ENCODE results near the gene ADD1.

The ADD1 gene

DNA sequence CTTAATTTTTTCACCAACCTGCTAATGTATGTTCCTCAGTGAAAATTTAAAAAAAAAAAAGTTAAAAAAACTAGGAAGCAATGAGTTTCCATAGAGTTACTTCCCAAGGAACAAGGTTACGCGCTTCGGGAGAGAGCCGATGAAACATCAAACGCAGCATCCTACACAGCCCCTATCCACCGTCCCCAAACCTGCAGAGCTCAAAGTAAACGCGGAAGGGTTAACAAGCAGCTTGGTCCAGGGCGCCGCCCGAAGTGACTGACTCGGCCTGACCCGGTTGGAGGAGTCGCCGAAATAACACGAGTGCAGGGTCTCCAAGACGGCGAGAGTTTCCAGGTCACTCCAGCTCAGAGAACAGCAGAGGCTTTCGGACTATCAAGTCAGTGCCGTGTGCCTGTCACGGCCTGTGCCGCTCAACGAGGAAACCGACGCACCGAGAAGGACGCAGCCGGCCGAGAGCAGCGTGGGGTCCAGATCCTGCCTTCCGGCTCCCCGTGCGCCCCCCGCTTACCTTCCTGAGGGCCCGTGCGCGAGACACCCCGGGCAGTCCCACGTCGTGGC lies 119.0 kb downstream of the ADD1 start:
- Mint-ChIP-seq H3K27me3 (ENCODE audit: low read depth) (no peaks in the 10 kb centered on the region), H3K36me3 (ENCODE audit: low read depth) (peaks cover 27% of the 10 kb centered on the region), H3K4me3 (peak overlapping the region; percentile 89)

DNA sequence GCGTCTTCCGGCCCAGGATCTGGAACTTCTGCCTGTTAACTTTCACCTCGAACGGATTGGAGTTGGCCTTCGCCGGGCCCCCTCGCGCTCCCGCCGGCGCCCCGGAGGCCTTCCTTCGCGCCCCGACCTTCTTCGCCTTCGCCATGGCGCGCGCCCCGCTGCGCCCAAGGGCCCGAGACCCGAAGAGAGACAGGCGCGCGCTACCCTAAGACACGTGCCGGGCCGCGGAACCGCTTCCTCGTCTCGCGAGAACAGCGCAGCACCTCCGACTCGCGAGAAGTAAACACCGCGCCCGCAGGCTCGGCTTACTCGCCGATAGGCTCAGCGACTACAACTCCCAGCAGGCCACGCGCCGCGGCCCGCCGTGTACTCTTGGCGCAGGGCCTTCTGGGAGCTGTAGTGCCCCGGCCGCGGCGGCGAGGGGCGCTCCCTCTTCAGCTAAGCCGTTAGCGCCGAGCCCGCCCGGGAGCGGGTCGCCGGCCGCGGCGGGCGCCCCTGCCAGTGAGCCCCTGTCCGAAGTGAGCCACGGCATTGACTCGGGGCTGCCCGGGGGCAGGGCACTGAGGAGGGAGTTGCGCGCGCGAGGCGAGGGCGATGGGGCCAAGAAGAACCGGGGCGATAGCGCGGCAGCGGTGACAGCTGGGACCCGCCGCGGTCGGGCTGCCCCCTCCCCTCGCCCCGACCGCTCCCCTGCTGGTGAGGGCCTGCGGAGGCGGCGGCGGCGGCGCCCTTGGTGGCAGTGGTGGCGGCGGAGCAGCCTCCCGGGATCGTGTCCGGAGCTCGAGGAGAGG lies 119.7 kb downstream of the ADD1 start, which contains the start of the genes GRK4 and NOP14:
GRK4 (plus strand) TSS at position 397 of the 791 bp plus-strand sequence. CDS start 500 bp downstream, outside the sequence.
NOP14 (minus strand) TSS at position 232 of the 791 bp plus-strand sequence; CDS start at position 145, 87 bp downstream.
- Mint-ChIP-seq H3K27ac (peak within 1 kb of the TSS; percentile 84), H3K36me3 (ENCODE audit: low read depth) (peaks cover 21% of the 10 kb centered on the region), H3K4me3 (peak within 1 kb of the TSS; percentile 89), H3K4me1 (ENCODE audit: low read depth) (peaks cover 26% of the 10 kb centered on the region), H3K9me3 (no peaks in the 10 kb centered on the region), H3K27me3 (ENCODE audit: low read depth) (no peaks in the 10 kb centered on the region)
- peak; percentile 98 for DNase-seq (ENCODE audit: low spot score)

More for the DNA sequence above, 119.0 kb downstream of the ADD1 start:
- no peak for DNase-seq (ENCODE audit: low spot score)
- H3K27ac Mint-ChIP-seq: peak overlapping the region; percentile 84
- no peaks in the 10 kb centered on the region for H3K9me3 Mint-ChIP-seq
- H3K4me1 Mint-ChIP-seq (ENCODE audit: low read depth): peaks cover 28% of the 10 kb centered on the region

DNA sequence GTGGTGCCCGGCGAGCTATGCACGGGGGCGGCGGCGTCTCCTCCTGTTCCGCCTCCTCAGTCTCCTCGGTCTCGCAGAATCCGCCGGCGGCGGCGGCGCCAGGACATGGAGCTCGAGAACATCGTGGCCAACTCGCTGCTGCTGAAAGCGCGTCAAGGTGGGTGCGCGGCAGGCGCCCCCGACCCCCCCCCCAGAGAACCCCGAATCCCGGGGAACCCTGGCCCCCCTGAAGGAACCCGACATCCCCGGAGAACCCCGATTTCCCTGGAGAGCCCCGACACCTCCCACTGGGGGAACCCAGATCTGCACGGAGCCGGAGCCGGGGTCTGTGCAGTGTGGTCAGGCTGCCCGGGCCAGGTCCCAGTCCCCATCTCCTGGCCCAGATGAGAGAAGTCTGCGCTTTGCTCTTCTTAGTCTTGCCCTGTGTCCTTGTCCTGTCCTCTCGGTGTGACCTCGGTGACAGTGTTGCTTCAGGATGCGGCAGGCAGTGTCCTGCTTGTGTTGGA lies 120.4 kb downstream of the ADD1 start:
- H3K36me3 Mint-ChIP-seq (ENCODE audit: low read depth): peaks cover 15% of the 10 kb centered on the region
- peak overlapping the region; percentile 86 for H3K4me3 Mint-ChIP-seq
- H3K27me3 Mint-ChIP-seq (ENCODE audit: low read depth): no peaks in the 10 kb centered on the region
- peak overlapping the region; percentile 46 for H3K27ac Mint-ChIP-seq
- no peak for DNase-seq (ENCODE audit: low spot score)
- peaks cover 22% of the 10 kb centered on the region for H3K4me1 Mint-ChIP-seq (ENCODE audit: low read depth)
- H3K9me3 Mint-ChIP-seq: no peaks in the 10 kb centered on the region

DNA sequence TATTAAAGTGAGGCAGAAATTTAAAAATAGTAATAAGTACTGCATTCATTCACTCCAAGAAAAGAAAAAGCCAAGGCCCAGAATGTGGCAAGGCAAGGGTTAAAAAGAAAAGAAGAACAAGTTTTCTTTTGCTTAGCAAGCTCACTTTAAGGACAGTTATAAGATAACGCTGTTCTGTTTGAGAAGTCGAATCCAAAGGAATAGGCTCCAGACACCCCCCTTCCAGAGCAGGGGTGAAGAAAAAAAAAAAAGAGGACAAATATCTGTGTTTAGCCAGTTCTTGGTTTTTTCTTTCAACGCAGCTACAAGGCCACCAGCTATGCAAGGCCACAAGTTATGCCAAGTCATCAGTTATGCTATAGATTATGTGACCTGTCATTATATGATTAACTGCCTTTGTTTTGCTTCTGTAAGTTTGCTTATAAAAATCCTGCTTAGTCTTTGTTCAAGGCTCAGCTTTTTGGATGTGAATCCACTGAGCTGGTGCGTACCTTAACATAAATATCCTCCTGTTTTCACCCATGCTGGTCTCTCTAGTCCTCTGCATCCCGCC lies 121.1 kb downstream of the ADD1 start:
- H3K4me3 Mint-ChIP-seq: peak overlapping the region; percentile 86
- H3K4me1 Mint-ChIP-seq (ENCODE audit: low read depth): peaks cover 19% of the 10 kb centered on the region
- H3K27me3 Mint-ChIP-seq (ENCODE audit: low read depth): no peaks in the 10 kb centered on the region
- H3K36me3 Mint-ChIP-seq (ENCODE audit: low read depth): peaks cover 12% of the 10 kb centered on the region
- H3K9me3 Mint-ChIP-seq: no peaks in the 10 kb centered on the region
- H3K27ac Mint-ChIP-seq: peak overlapping the region; percentile 46
- no peak for DNase-seq (ENCODE audit: low spot score)

DNA sequence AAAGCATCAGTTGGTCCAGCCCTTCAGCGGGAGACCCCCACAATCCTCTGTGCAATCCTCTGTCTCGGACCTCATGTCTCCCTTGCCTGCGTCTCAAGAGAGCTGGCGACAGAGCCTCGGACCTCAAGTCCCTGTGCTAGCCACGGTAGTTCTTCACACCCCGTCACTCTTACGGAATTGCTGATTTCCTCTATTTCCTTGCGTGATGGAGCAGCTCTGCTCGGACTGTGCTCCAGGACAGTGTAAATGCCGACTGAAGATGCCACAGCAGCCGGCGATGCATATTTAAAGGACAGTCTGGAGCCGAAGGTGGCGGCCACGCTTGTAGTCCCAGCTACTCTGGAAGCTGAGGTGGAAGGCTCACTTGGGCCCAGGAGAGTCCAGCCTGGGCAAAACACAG lies 121.6 kb downstream of the ADD1 start:
- H3K27ac Mint-ChIP-seq: no peak overlapping the region
- no peaks in the 10 kb centered on the region for H3K27me3 Mint-ChIP-seq (ENCODE audit: low read depth)
- no peaks in the 10 kb centered on the region for H3K9me3 Mint-ChIP-seq
- DNase-seq (ENCODE audit: low spot score): no peak
- peak overlapping the region; percentile 86 for H3K4me3 Mint-ChIP-seq
- H3K36me3 Mint-ChIP-seq (ENCODE audit: low read depth): peaks cover 11% of the 10 kb centered on the region
- peaks cover 19% of the 10 kb centered on the region for H3K4me1 Mint-ChIP-seq (ENCODE audit: low read depth)

GRCh38 chr4:2968381-2968780 lies 124.7 kb downstream of the ADD1 start:
- Mint-ChIP-seq H3K4me1 (ENCODE audit: low read depth) (peaks cover 8% of the 10 kb centered on the region), H3K27ac (no peak overlapping the region), H3K36me3 (ENCODE audit: low read depth) (no peaks in the 10 kb centered on the region), H3K4me3 (no peak overlapping the region), H3K27me3 (ENCODE audit: low read depth) (no peaks in the 10 kb centered on the region), H3K9me3 (no peaks in the 10 kb centered on the region)
- DNase-seq (ENCODE audit: low spot score): no peak

- no peak for DNase-seq (ENCODE audit: low spot score)
- H3K4me3 Mint-ChIP-seq: no peak overlapping the region
- no peaks in the 10 kb centered on the region for H3K27me3 Mint-ChIP-seq (ENCODE audit: low read depth)
- no peaks in the 10 kb centered on the region for H3K4me1 Mint-ChIP-seq (ENCODE audit: low read depth)
- no peaks in the 10 kb centered on the region for H3K36me3 Mint-ChIP-seq (ENCODE audit: low read depth)
- H3K27ac Mint-ChIP-seq: no peak overlapping the region
- H3K9me3 Mint-ChIP-seq: no peaks in the 10 kb centered on the region
These were observed 127.6 kb downstream of the ADD1 start for GRCh38 chr4:2971275-2971674.

GRCh38 chr4:2977211-2978088 lies 133.8 kb downstream of the ADD1 start:
- Mint-ChIP-seq H3K36me3 (ENCODE audit: low read depth) (no peaks in the 10 kb centered on the region), H3K27me3 (ENCODE audit: low read depth) (peaks cover 4% of the 10 kb centered on the region), H3K27ac (no peak overlapping the region), H3K9me3 (peaks cover 9% of the 10 kb centered on the region), H3K4me3 (no peak overlapping the region), H3K4me1 (ENCODE audit: low read depth) (no peaks in the 10 kb centered on the region)
- DNase-seq (ENCODE audit: low spot score): no peak

Data from T-helper 2 cell treated with Interferon-gamma antibody and Interleukin-4, amounts not matched to agents 5 μg/mL and 100 μg/mL, for 36 hours (primary cell).